ENCODE results near the gene KRTAP2-2. TPM values are rescaled to one million over a fixed set of nuclear protein-coding genes. Genes with fewer than 3 reads are reported as not detected.

Gene KRTAP2-2
- total RNA-seq, 1 experiment from 2014 or later = not detected

DNA sequence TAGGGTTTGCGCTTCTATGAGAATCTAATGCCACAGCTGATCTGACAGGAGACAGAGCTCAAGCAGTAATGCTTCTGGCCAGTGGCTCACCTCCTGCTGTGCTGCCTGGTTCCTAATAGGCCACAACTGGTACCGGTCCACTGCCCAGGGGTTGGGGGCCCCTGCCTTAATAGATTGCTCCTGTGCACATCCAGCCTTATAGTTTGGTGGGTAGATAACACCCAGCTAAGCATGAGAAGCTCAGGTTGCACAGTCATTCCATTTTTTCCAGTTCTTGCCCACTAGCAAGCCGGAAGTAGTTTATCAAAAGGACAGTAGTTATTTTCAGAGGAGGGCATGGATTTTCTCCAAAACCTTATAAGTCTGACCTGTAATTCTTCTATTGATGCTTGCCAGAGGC is 35.6 kb downstream of the KRTAP2-2 start:
- CTCF ChIA-PET = no interaction called here
- ATAC-seq = no peak
- POLR2A ChIA-PET = no interaction called here

More for the DNA sequence above, 35.6 kb downstream of the KRTAP2-2 start:
- Mint-ChIP-seq H3K27ac (no peak overlapping the region), H3K36me3 (no peaks in the 10 kb centered on the region), H3K9me3 (peaks cover 13% of the 10 kb centered on the region), H3K4me1 (no peaks in the 10 kb centered on the region), H3K4me3 (no peak overlapping the region), H3K27me3 (ENCODE audit: low read depth) (no peaks in the 10 kb centered on the region)
- no peak for DNase-seq (ENCODE audit: low spot score)
- TF ChIP-seq TEAD1 (CRISPR knock-in tag; IDR thresholded peaks at IDR 0.05) (no peak), SMAD3 (CRISPR knock-in tag; IDR thresholded peaks at IDR 0.05; ENCODE audit: borderline replicate concordance) (no peak), HMGA2 (CRISPR knock-in tag; IDR thresholded peaks at IDR 0.05) (no peak), ATF3 (CRISPR knock-in tag; conservative IDR thresholded peaks at IDR 0.05) (no peak), IRF1 (CRISPR knock-in tag; IDR thresholded peaks at IDR 0.05) (no peak), JAZF1 (CRISPR knock-in tag; IDR thresholded peaks at IDR 0.05) (no peak), GRHL2 (CRISPR knock-in tag; IDR thresholded peaks at IDR 0.05; ENCODE audit: insufficient replicate concordance, severe bottlenecking) (no peak), NFE2L1 (CRISPR knock-in tag; IDR thresholded peaks at IDR 0.05) (no peak), ATF1 (CRISPR knock-in tag; IDR thresholded peaks at IDR 0.05) (no peak), ZNF396 (CRISPR knock-in tag; IDR thresholded peaks at IDR 0.05; ENCODE audit: borderline replicate concordance) (no peak), CTCF (IDR thresholded peaks at IDR 0.05) (no peak), ZNF232 (CRISPR knock-in tag; IDR thresholded peaks at IDR 0.05) (no peak), ARID4B (CRISPR knock-in tag; IDR thresholded peaks at IDR 0.05; ENCODE audit: borderline replicate concordance) (no peak), ZNF423 (CRISPR knock-in tag; IDR thresholded peaks at IDR 0.05) (no peak)
- TF ChIP-seq, protein P1, sequence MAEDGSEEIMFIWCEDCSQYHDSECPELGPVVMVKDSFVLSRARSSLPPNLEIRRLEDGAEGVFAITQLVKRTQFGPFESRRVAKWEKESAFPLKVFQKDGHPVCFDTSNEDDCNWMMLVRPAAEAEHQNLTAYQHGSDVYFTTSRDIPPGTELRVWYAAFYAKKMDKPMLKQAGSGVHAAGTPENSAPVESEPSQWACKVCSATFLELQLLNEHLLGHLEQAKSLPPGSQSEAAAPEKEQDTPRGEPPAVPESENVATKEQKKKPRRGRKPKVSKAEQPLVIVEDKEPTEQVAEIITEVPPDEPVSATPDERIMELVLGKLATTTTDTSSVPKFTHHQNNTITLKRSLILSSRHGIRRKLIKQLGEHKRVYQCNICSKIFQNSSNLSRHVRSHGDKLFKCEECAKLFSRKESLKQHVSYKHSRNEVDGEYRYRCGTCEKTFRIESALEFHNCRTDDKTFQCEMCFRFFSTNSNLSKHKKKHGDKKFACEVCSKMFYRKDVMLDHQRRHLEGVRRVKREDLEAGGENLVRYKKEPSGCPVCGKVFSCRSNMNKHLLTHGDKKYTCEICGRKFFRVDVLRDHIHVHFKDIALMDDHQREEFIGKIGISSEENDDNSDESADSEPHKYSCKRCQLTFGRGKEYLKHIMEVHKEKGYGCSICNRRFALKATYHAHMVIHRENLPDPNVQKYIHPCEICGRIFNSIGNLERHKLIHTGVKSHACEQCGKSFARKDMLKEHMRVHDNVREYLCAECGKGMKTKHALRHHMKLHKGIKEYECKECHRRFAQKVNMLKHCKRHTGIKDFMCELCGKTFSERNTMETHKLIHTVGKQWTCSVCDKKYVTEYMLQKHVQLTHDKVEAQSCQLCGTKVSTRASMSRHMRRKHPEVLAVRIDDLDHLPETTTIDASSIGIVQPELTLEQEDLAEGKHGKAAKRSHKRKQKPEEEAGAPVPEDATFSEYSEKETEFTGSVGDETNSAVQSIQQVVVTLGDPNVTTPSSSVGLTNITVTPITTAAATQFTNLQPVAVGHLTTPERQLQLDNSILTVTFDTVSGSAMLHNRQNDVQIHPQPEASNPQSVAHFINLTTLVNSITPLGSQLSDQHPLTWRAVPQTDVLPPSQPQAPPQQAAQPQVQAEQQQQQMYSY (CRISPR knock-in tag; IDR thresholded peaks at IDR 0.05) = no peak
- TF ChIP-seq, protein P2, sequence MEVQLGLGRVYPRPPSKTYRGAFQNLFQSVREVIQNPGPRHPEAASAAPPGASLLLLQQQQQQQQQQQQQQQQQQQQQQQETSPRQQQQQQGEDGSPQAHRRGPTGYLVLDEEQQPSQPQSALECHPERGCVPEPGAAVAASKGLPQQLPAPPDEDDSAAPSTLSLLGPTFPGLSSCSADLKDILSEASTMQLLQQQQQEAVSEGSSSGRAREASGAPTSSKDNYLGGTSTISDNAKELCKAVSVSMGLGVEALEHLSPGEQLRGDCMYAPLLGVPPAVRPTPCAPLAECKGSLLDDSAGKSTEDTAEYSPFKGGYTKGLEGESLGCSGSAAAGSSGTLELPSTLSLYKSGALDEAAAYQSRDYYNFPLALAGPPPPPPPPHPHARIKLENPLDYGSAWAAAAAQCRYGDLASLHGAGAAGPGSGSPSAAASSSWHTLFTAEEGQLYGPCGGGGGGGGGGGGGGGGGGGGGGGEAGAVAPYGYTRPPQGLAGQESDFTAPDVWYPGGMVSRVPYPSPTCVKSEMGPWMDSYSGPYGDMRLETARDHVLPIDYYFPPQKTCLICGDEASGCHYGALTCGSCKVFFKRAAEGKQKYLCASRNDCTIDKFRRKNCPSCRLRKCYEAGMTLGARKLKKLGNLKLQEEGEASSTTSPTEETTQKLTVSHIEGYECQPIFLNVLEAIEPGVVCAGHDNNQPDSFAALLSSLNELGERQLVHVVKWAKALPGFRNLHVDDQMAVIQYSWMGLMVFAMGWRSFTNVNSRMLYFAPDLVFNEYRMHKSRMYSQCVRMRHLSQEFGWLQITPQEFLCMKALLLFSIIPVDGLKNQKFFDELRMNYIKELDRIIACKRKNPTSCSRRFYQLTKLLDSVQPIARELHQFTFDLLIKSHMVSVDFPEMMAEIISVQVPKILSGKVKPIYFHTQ (CRISPR knock-in tag; IDR thresholded peaks at IDR 0.05) = no peak
